ENCODE data around the gene ERG. TPM values are rescaled to one million over a fixed set of nuclear protein-coding genes. Genes with fewer than 3 reads are reported as not detected.

The ERG gene
- total and polyA plus RNA-seq, 9 donors = 13.5 to 20.7 (median 16.8) TPM

- Histone ChIP-seq H3K4me3 (ENCODE audit: low read length) (no peak overlapping the region), H3K27me3 (ENCODE audit: control insufficient read depth, insufficient read depth, low read length) (no peaks in the 10 kb centered on the region), H3K27ac (ENCODE audit: low read length) (no peak overlapping the region), H3K36me3 (ENCODE audit: control insufficient read depth, insufficient read depth, low read length) (no peaks in the 10 kb centered on the region), H3K9me3 (replicated peaks; ENCODE audit: control insufficient read depth, low read depth, low read length) (no peaks in the 10 kb centered on the region), H3K4me1 (ENCODE audit: control insufficient read depth, insufficient read depth, low read length) (no peaks in the 10 kb centered on the region)
- no CpG with 5 or more reads among the region's 3 CpGs for WGBS (ENCODE audit: insufficient coverage)
- DNase-seq = no peak
Observed at GRCh38 chr21:38409907-38410306, 88.4 kb downstream of the ERG start.

GRCh38 chr21:38404177-38404576 lies 94.1 kb downstream of the ERG start:
- WGBS (ENCODE audit: insufficient coverage) = 50% methylated on average over 4 of the region's 9 CpGs
- H3K27ac ChIP-seq (ENCODE audit: low read length) = no peak overlapping the region
- no peak overlapping the region for H3K4me3 ChIP-seq (ENCODE audit: low read length)
- H3K9me3 ChIP-seq (replicated peaks; ENCODE audit: control insufficient read depth, low read depth, low read length) = no peaks in the 10 kb centered on the region
- no peaks in the 10 kb centered on the region for H3K36me3 ChIP-seq (ENCODE audit: control insufficient read depth, insufficient read depth, low read length)
- H3K4me1 ChIP-seq (ENCODE audit: control insufficient read depth, insufficient read depth, low read length) = no peaks in the 10 kb centered on the region
- no peaks in the 10 kb centered on the region for H3K27me3 ChIP-seq (ENCODE audit: control insufficient read depth, insufficient read depth, low read length)
- DNase-seq = no peak

- Histone ChIP-seq H3K27ac (ENCODE audit: low read length) (no peak overlapping the region), H3K36me3 (ENCODE audit: control insufficient read depth, insufficient read depth, low read length) (no peaks in the 10 kb centered on the region), H3K4me3 (ENCODE audit: low read length) (no peak overlapping the region), H3K4me1 (ENCODE audit: control insufficient read depth, insufficient read depth, low read length) (no peaks in the 10 kb centered on the region), H3K27me3 (ENCODE audit: control insufficient read depth, insufficient read depth, low read length) (no peaks in the 10 kb centered on the region), H3K9me3 (replicated peaks; ENCODE audit: control insufficient read depth, low read depth, low read length) (no peaks in the 10 kb centered on the region)
- no peak for DNase-seq
- WGBS (ENCODE audit: insufficient coverage) = no CpG with 5 or more reads among the region's 6 CpGs
Observed at GRCh38 chr21:38402795-38403194, 95.5 kb downstream of the ERG start.

DNA sequence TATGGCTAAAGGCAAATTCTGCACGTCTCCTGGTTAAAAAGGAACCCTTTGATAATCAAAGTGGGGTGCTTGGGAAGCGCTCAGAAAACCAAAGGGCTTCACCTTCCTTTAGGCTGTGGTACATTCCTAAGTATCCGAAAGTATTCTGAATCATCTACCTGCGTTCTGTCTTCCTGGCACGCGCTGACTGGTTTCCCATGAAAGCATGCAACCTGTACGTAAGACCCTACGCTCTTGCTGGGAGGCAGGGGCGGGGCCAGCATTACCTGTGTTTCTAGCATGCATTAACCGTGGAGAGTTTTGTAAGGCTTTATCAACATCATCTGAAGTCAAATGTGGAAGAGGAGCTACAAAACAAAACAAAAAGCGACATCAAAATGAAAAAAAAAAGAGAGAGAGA lies 96.0 kb downstream of the ERG start:
- 87% methylated on average over 9 of the region's 11 CpGs for whole genome bisulfite sequencing (ENCODE audit: insufficient coverage)
- Histone ChIP-seq H3K27me3 (ENCODE audit: control insufficient read depth, insufficient read depth, low read length) (no peaks in the 10 kb centered on the region), H3K36me3 (ENCODE audit: control insufficient read depth, insufficient read depth, low read length) (no peaks in the 10 kb centered on the region)

GRCh38 chr21:38401191-38401926 lies 96.9 kb downstream of the ERG start:
- no peaks in the 10 kb centered on the region for H3K36me3 ChIP-seq (ENCODE audit: control insufficient read depth, insufficient read depth, low read length)
- no peaks in the 10 kb centered on the region for H3K27me3 ChIP-seq (ENCODE audit: control insufficient read depth, insufficient read depth, low read length)
- no peak overlapping the region for H3K4me3 ChIP-seq (ENCODE audit: low read length)
- no peak overlapping the region for H3K27ac ChIP-seq (ENCODE audit: low read length)
- DNase-seq = no peak
- no peaks in the 10 kb centered on the region for H3K4me1 ChIP-seq (ENCODE audit: control insufficient read depth, insufficient read depth, low read length)
- H3K9me3 ChIP-seq (replicated peaks; ENCODE audit: control insufficient read depth, low read depth, low read length) = no peaks in the 10 kb centered on the region
- WGBS (ENCODE audit: insufficient coverage) = no CpG with 5 or more reads among the region's 12 CpGs

More for the DNA sequence above, 96.0 kb downstream of the ERG start:
- Histone ChIP-seq H3K9me3 (replicated peaks; ENCODE audit: control insufficient read depth, low read depth, low read length) (no peaks in the 10 kb centered on the region), H3K27ac (ENCODE audit: low read length) (no peak overlapping the region), H3K4me1 (ENCODE audit: control insufficient read depth, insufficient read depth, low read length) (no peaks in the 10 kb centered on the region), H3K4me3 (ENCODE audit: low read length) (no peak overlapping the region)
- no peak for DNase-seq

GRCh38 chr21:38400195-38400919 lies 97.9 kb downstream of the ERG start:
- WGBS (ENCODE audit: insufficient coverage) = 82% methylated on average over 7 of the region's 13 CpGs
- Histone ChIP-seq H3K36me3 (ENCODE audit: control insufficient read depth, insufficient read depth, low read length) (no peaks in the 10 kb centered on the region), H3K27me3 (ENCODE audit: control insufficient read depth, insufficient read depth, low read length) (no peaks in the 10 kb centered on the region), H3K4me1 (ENCODE audit: control insufficient read depth, insufficient read depth, low read length) (no peaks in the 10 kb centered on the region), H3K4me3 (ENCODE audit: low read length) (no peak overlapping the region), H3K27ac (ENCODE audit: low read length) (no peak overlapping the region), H3K9me3 (replicated peaks; ENCODE audit: control insufficient read depth, low read depth, low read length) (no peaks in the 10 kb centered on the region)
- no peak for DNase-seq

DNA sequence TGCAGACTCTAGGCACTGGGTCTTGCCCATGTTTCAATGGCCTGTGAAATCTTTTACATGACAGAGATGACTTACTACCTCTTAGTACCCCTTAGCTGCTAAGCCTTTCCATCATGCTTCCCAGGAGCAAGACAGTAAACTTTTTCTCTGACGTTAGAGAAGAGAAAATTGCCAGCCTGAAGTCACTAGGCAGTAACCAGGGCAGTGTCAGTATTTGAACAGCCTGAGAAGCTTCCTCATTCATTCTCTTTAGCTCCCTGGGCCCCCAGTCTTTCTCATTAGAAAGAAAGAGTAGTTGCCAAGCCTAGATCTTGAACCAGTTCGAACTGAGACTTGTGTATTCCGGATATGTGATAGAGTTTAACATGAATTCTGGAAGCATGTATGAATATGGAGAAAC lies 99.2 kb downstream of the ERG start:
- H3K9me3 ChIP-seq (replicated peaks; ENCODE audit: control insufficient read depth, low read depth, low read length) = no peaks in the 10 kb centered on the region
- H3K36me3 ChIP-seq (ENCODE audit: control insufficient read depth, insufficient read depth, low read length) = no peaks in the 10 kb centered on the region
- DNase-seq = no peak
- 33% methylated on average over 1 of the region's 3 CpGs for WGBS (ENCODE audit: insufficient coverage)
- no peaks in the 10 kb centered on the region for H3K4me1 ChIP-seq (ENCODE audit: control insufficient read depth, insufficient read depth, low read length)
- H3K27me3 ChIP-seq (ENCODE audit: control insufficient read depth, insufficient read depth, low read length) = no peaks in the 10 kb centered on the region
- H3K4me3 ChIP-seq (ENCODE audit: low read length) = no peak overlapping the region
- no peak overlapping the region for H3K27ac ChIP-seq (ENCODE audit: low read length)

- no peaks in the 10 kb centered on the region for H3K9me3 ChIP-seq (replicated peaks; ENCODE audit: control insufficient read depth, low read depth, low read length)
- no peak for DNase-seq
- H3K36me3 ChIP-seq (ENCODE audit: control insufficient read depth, insufficient read depth, low read length) = no peaks in the 10 kb centered on the region
- no peaks in the 10 kb centered on the region for H3K27me3 ChIP-seq (ENCODE audit: control insufficient read depth, insufficient read depth, low read length)
- H3K4me3 ChIP-seq (ENCODE audit: low read length) = no peak overlapping the region
- no CpG with 5 or more reads among the region's 1 CpG for WGBS (ENCODE audit: insufficient coverage)
- no peak overlapping the region for H3K27ac ChIP-seq (ENCODE audit: low read length)
- H3K4me1 ChIP-seq (ENCODE audit: control insufficient read depth, insufficient read depth, low read length) = no peaks in the 10 kb centered on the region
Observed at GRCh38 chr21:38396325-38396724, 102.0 kb downstream of the ERG start.

DNA sequence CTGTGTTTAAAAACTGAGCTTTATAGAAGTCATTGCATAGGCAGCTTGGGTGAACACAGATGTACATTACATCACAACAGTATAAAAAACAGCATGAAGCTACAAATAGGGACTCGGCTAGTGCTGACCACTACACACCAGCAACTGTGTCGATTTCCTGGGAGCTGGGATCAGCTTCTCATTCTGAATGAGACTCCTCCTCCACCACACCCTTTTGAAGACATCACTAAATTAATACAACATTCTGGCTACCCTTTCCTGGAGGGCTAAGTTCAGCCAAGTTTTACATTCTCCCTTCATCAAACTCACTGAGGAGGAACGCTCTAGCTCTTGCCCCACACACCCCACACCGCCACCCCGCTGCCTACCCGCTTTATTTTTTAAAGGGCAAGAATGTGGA lies 102.7 kb downstream of the ERG start:
- Histone ChIP-seq H3K4me3 (ENCODE audit: low read length) (no peak overlapping the region), H3K36me3 (ENCODE audit: control insufficient read depth, insufficient read depth, low read length) (no peaks in the 10 kb centered on the region), H3K9me3 (replicated peaks; ENCODE audit: control insufficient read depth, low read depth, low read length) (no peaks in the 10 kb centered on the region), H3K27me3 (ENCODE audit: control insufficient read depth, insufficient read depth, low read length) (no peaks in the 10 kb centered on the region), H3K4me1 (ENCODE audit: control insufficient read depth, insufficient read depth, low read length) (no peaks in the 10 kb centered on the region), H3K27ac (ENCODE audit: low read length) (no peak overlapping the region)
- no peak for DNase-seq
- WGBS (ENCODE audit: insufficient coverage) = 70% methylated on average over 6 of the region's 6 CpGs

- peak; percentile 70 for DNase-seq
- H3K27me3 ChIP-seq (ENCODE audit: control insufficient read depth, insufficient read depth, low read length) = no peaks in the 10 kb centered on the region
- no CpG with 5 or more reads among the region's 1 CpG for WGBS (ENCODE audit: insufficient coverage)
- H3K36me3 ChIP-seq (ENCODE audit: control insufficient read depth, insufficient read depth, low read length) = no peaks in the 10 kb centered on the region
- H3K4me3 ChIP-seq (ENCODE audit: low read length) = no peak overlapping the region
- H3K4me1 ChIP-seq (ENCODE audit: control insufficient read depth, insufficient read depth, low read length) = peaks cover 3% of the 10 kb centered on the region
- no peaks in the 10 kb centered on the region for H3K9me3 ChIP-seq (replicated peaks; ENCODE audit: control insufficient read depth, low read depth, low read length)
- no peak overlapping the region for H3K27ac ChIP-seq (ENCODE audit: low read length)
Observed at GRCh38 chr21:38392661-38393060, 105.6 kb downstream of the ERG start.
